SK-N-SH treated with all-trans-retinoic acid at 6 μM for 48 hours (cell line): ENCODE data around the gene DIRAS1.

Experiments
- ATAC-seq: fragments of 200-7000 bp; cut with Tn5 transposase; 3 replicates; pipeline ENCODE4 v1.9.1; 2020; ENCODE audit warnings: mild to moderate bottlenecking, moderate library complexity
- ARNTL ChIP-seq: fragments of 450-650 bp; formaldehyde crosslinking; IDR thresholded peaks from 2 replicates; pipeline ENCODE4 v1.5.0; 2020; ENCODE audit warnings: low read depth, mild to moderate bottlenecking, moderate library complexity, borderline replicate concordance
- BACH2 ChIP-seq: fragments of 250-450 bp; sonication (Bioruptor Pico); IDR thresholded peaks from 2 replicates; pipeline ENCODE4 v1.9.0; 2021; ENCODE audit warnings: mild to moderate bottlenecking, borderline replicate concordance
- CREB5 ChIP-seq: fragments of 250-450 bp; sonication (Bioruptor Pico); IDR thresholded peaks from 2 replicates; pipeline ENCODE4 v1.5.1; 2020; ENCODE audit warnings: low read depth, mild to moderate bottlenecking, moderate library complexity
- CSDC2 ChIP-seq: fragments of 250-450 bp; sonication (Bioruptor Pico); IDR thresholded peaks from 2 replicates; pipeline ENCODE4 v1.5.0; 2020; ENCODE audit warnings: mild to moderate bottlenecking, moderate library complexity
- CSRNP3 ChIP-seq: fragments of 250-450 bp; sonication (Bioruptor Pico); IDR thresholded peaks from 2 replicates; pipeline ENCODE4 v1.5.1; 2021; ENCODE audit warnings: mild to moderate bottlenecking, moderate library complexity
- GLIS3 ChIP-seq: fragments of 250-450 bp; sonication (Bioruptor Pico); IDR thresholded peaks from 2 replicates; pipeline ENCODE4 v1.5.0; 2020; ENCODE audit warnings: mild to moderate bottlenecking, moderate library complexity
- OSR1 ChIP-seq: fragments of 250-450 bp; sonication (Bioruptor Pico); IDR thresholded peaks from 2 replicates; pipeline ENCODE4 v1.8.0; 2022; ENCODE audit warnings: moderate library complexity, mild to moderate bottlenecking, inconsistent platforms
- PATZ1 ChIP-seq: fragments of 250-450 bp; sonication (Bioruptor Pico); IDR thresholded peaks from 2 replicates; pipeline ENCODE4 v1.8.0; 2020; ENCODE audit warnings: mild to moderate bottlenecking, moderate library complexity, borderline replicate concordance
- POU6F1 ChIP-seq: fragments of 250-450 bp; sonication (Bioruptor Pico); IDR thresholded peaks from 2 replicates; pipeline ENCODE4 v1.8.0; 2021; ENCODE audit warnings: low read depth, mild to moderate bottlenecking, moderate library complexity, borderline replicate concordance
- PPARA ChIP-seq: fragments of 250-450 bp; sonication (Bioruptor Pico); IDR thresholded peaks from 2 replicates; pipeline ENCODE4 v1.5.0; 2020; ENCODE audit warnings: mild to moderate bottlenecking, borderline replicate concordance
- SNAI2 ChIP-seq: fragments of 250-450 bp; sonication (Bioruptor Pico); IDR thresholded peaks from 2 replicates; pipeline ENCODE4 v1.5.0; 2020; ENCODE audit warnings: mild to moderate bottlenecking, moderate library complexity
- TCF4 ChIP-seq: fragments of 250-450 bp; sonication (Bioruptor Pico); IDR thresholded peaks from 2 replicates; pipeline ENCODE4 v1.8.0; 2021; ENCODE audit warnings: mild to moderate bottlenecking, moderate library complexity, borderline replicate concordance
- TOX ChIP-seq: fragments of 250-450 bp; sonication (Bioruptor Pico); IDR thresholded peaks from 2 replicates; pipeline ENCODE4 v1.8.0; 2021; ENCODE audit warnings: mild to moderate bottlenecking, moderate library complexity, borderline replicate concordance
- TSHZ2 ChIP-seq: fragments of 250-450 bp; sonication (Bioruptor Pico); IDR thresholded peaks from 2 replicates; pipeline ENCODE4 v1.5.0; 2020; ENCODE audit warnings: mild to moderate bottlenecking, moderate library complexity
- ZC3H10 ChIP-seq: fragments of 250-450 bp; sonication (Bioruptor Pico); IDR thresholded peaks from 2 replicates; pipeline ENCODE4 v1.5.1; 2021; ENCODE audit warnings: mild to moderate bottlenecking, moderate library complexity
- ZFP3 ChIP-seq: fragments of 250-450 bp; sonication (Bioruptor Pico); IDR thresholded peaks from 2 replicates; pipeline ENCODE4 v1.5.0; 2020; ENCODE audit warnings: mild to moderate bottlenecking, moderate library complexity
- ZFP30 ChIP-seq: fragments of 450-650 bp; formaldehyde crosslinking; IDR thresholded peaks from 2 replicates; pipeline ENCODE4 v1.5.0; 2022; ENCODE audit warnings: mild to moderate bottlenecking, moderate library complexity
- ZNF565 ChIP-seq: fragments of 450-650 bp; formaldehyde crosslinking; conservative IDR thresholded peaks from 2 replicates; pipeline ENCODE4 v1.5.0; 2020; ENCODE audit warnings: low read depth, mild to moderate bottlenecking, moderate library complexity
- ZNF70 ChIP-seq: fragments of 450-650 bp; formaldehyde crosslinking; IDR thresholded peaks from 2 replicates; pipeline ENCODE4 v1.5.0; 2020; ENCODE audit warnings: mild to moderate bottlenecking, moderate library complexity
- ZNF8 ChIP-seq: fragments of 450-650 bp; formaldehyde crosslinking; IDR thresholded peaks from 2 replicates; pipeline ENCODE4 v1.5.0; 2020; ENCODE audit warnings: mild to moderate bottlenecking, moderate library complexity

Gene DIRAS1

GRCh38 chr19:2694196-2694595 is 27.0 kb downstream of the DIRAS1 start:
- no peak for ATAC-seq
- TF ChIP-seq GLIS3 (CRISPR knock-in tag): no peak
- no peak for TF ChIP-seq CSDC2 (CRISPR knock-in tag)
- TF ChIP-seq CREB5: no peak
- TF ChIP-seq PATZ1: no peak
- no peak for TF ChIP-seq TCF4 (CRISPR knock-in tag)
- no peak for TF ChIP-seq BACH2 (CRISPR knock-in tag)
- no peak for TF ChIP-seq PPARA
- TF ChIP-seq ZNF565 (CRISPR knock-in tag): no peak
- no peak for TF ChIP-seq CSRNP3 (CRISPR knock-in tag)
- TF ChIP-seq ZNF8: no peak

GRCh38 chr19:2693492-2694160 is 27.5 kb downstream of the DIRAS1 start:
- ATAC-seq: no peak
- TF ChIP-seq ZNF70 (CRISPR knock-in tag) (no peak), ZNF8 (no peak), CSDC2 (CRISPR knock-in tag) (no peak), SNAI2 (CRISPR knock-in tag) (no peak), CREB5 (no peak), PPARA (no peak), OSR1 (CRISPR knock-in tag) (no peak), POU6F1 (CRISPR knock-in tag) (no peak), TOX (CRISPR knock-in tag) (no peak)

- no peak for ATAC-seq
Measured at GRCh38 chr19:2691951-2692350, 29.2 kb downstream of the DIRAS1 start.

More at GRCh38 chr19:2691951-2692350, 29.2 kb downstream of the DIRAS1 start:
- TF ChIP-seq SNAI2 (CRISPR knock-in tag) (no peak), ZFP30 (CRISPR knock-in tag) (no peak), ZFP3 (CRISPR knock-in tag) (no peak), PATZ1 (no peak), ZC3H10 (CRISPR knock-in tag) (no peak), CSDC2 (CRISPR knock-in tag) (no peak), BACH2 (CRISPR knock-in tag) (no peak), CREB5 (no peak), TSHZ2 (CRISPR knock-in tag) (no peak), PPARA (no peak), ARNTL (CRISPR knock-in tag) (no peak), ZNF70 (CRISPR knock-in tag) (no peak)
